ENCODE measurements around the gene GPC5.

GPC5 gene

DNA sequence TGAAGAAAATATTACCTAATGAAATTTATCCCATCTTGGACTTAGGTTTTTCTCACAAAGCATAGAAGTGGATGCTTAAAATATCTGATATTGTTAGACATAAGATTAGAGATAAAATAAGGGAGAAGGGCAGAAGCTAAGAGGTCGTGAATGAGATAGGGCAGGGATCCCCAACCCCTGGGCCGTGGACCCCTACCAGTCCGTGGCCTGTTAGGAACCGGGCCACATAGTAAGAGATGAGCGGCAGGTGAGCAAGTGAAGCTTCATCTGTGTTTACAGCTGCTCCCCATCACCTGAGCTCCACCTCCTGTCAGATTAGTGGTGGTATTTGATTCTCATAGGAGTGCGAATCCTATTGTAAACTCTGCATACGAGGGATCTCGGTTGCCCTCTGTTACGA is 202.9 kb downstream of the GPC5 start:
- TF ChIP-seq, protein P1, sequence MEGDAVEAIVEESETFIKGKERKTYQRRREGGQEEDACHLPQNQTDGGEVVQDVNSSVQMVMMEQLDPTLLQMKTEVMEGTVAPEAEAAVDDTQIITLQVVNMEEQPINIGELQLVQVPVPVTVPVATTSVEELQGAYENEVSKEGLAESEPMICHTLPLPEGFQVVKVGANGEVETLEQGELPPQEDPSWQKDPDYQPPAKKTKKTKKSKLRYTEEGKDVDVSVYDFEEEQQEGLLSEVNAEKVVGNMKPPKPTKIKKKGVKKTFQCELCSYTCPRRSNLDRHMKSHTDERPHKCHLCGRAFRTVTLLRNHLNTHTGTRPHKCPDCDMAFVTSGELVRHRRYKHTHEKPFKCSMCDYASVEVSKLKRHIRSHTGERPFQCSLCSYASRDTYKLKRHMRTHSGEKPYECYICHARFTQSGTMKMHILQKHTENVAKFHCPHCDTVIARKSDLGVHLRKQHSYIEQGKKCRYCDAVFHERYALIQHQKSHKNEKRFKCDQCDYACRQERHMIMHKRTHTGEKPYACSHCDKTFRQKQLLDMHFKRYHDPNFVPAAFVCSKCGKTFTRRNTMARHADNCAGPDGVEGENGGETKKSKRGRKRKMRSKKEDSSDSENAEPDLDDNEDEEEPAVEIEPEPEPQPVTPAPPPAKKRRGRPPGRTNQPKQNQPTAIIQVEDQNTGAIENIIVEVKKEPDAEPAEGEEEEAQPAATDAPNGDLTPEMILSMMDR (IDR thresholded peaks at IDR 0.05; ENCODE audit: extremely low read depth, missing control alignments), result no peak
- no peak for DNase-seq (ENCODE audit: low spot score)

DNA sequence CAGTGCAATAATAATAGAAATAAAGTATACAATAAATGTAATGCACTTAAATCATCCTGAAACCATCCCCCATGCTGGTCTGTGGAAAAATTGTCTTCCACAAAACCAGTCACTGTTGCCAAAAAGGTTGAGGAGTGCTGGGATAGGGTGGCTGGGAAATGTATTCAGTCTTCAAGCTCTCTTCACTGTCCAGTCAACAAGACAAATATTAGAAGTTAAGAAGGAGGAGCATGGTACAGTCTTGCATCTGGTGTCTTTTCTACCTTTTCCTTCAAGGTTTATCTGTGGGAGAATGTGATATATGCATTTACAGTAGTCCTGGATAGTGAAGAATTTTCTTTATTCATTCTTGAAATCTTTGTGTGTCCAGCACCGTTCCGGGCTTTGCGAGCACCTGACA is 203.4 kb downstream of the GPC5 start:
- TF ChIP-seq, protein P1 (IDR thresholded peaks at IDR 0.05; ENCODE audit: extremely low read depth, missing control alignments), result no peak
- DNase-seq (ENCODE audit: low spot score), result no peak

DNA sequence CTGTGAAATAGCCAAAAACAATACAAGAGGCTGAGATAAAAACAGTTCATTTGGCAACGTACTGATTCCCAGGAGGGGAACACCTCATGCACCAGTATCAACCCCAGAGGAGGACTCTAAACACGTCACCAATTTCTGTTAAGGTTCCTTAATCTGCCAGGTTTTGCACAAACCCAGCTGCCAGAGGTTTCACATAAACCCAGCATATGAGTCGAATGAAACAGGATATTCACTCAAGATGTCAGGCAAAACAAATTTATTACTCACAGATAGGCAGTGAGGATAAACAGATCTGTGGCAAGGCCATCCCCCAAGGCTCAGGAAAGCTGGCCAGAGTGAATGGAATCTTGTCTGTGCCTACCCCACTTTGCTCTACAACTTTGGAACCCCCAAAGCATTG is 210.9 kb downstream of the GPC5 start:
- TF ChIP-seq, protein P1 (IDR thresholded peaks at IDR 0.05; ENCODE audit: extremely low read depth, missing control alignments), result no peak
- DNase-seq (ENCODE audit: low spot score), result no peak

DNA sequence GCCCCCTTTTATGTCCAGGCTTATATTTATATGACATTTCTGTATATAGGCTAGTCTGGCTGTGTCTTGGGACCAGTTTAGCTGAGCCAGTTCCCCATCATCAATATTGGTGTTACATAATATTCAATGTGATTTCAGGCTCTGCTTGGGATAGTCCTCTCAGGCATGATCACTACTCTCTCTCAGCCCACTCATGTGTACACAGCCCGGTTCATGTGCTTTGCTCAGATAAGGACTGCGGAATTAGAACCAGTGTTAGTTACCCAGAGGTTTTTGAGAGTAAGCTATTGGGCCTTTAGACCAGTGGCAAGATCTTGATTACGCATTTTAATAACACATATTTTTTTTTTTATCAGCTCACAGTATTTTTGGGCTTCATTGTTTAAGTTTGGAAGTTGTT is 219.9 kb downstream of the GPC5 start:
- DNase-seq (ENCODE audit: low spot score), result no peak
- TF ChIP-seq, protein P1 (IDR thresholded peaks at IDR 0.05; ENCODE audit: extremely low read depth, missing control alignments), result no peak

DNA sequence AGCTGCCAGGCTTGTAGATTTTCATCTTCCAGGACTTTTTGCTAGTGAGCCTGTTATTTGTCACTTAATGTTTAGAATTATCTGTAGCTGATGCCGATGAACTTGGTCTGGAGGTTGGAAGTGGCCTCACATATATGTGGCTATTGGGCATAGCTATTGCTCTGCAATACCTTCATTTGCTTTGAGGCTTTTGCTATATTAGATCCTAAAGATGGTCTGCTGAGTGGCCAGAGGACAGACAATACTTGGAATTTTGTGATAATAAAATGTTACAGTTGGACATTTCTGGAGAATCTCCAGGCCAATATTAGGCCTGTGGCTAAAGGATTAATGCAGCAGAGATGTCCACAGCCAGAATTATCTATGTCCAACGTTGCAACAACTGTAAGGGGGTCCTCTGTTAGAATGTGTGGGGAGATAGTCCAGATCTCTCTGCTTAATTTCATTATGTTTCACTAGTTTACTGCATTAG is 222.3 kb downstream of the GPC5 start:
- TF ChIP-seq, protein P1 (IDR thresholded peaks at IDR 0.05; ENCODE audit: extremely low read depth, missing control alignments), result no peak
- DNase-seq (ENCODE audit: low spot score), result no peak

DNA sequence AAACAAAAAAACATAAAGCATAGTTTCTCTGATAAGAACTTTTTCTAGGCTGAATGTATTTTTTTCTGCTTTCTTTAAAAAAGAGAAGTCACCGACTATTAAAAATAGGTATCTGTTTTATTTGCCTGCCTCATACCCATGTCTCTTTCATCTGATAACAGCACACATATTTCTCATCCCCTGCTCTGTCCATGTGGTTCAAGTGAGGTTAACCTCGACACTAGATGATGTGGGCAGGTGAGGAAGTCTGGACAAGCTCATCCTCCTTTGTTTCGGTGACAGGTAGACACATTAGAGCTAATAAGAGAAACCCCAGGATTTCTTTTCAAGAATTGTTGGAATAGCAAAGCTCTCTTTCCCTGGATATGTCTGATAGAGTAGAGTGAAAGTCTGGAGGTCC is 222.7 kb downstream of the GPC5 start:
- TF ChIP-seq, protein P1 (IDR thresholded peaks at IDR 0.05; ENCODE audit: extremely low read depth, missing control alignments), result no peak
- DNase-seq (ENCODE audit: low spot score), result no peak

DNA sequence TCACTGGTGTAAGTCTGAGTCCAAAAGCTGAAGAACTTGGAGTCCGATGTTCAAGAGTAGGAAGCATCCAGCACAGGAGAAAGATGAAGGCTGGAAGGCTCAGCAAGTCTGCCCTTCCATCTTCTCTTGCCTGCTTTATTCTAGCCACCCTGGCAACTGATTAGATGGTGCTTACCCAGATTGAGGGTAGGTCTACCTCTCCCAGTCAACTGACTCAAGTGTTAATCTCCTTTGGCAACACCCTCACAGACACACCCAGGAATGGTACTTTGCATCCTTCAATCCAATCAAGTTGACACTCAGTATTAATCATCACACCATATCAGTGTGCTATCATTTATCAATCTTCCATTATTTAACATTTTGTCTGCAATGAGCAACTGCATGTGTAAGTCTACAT is 223.5 kb downstream of the GPC5 start:
- no peak for DNase-seq (ENCODE audit: low spot score)
- TF ChIP-seq, protein P1 (IDR thresholded peaks at IDR 0.05; ENCODE audit: extremely low read depth, missing control alignments), result no peak

All from GM20000 (cell line).